ENCODE data around the gene HORMAD2.
"Not testable (repeated sequence)": the region's sequence is repeated elsewhere in the genome, so short reads cannot be mapped to it uniquely, and the experiment has no call there.

HORMAD2 gene

GRCh38 chr22:30206944-30207343 lies 126.7 kb downstream of the HORMAD2 start:
- no peak for DNase-seq (ENCODE audit: low read depth in 2 of 2, low spot score in 1 of 2)

DNA sequence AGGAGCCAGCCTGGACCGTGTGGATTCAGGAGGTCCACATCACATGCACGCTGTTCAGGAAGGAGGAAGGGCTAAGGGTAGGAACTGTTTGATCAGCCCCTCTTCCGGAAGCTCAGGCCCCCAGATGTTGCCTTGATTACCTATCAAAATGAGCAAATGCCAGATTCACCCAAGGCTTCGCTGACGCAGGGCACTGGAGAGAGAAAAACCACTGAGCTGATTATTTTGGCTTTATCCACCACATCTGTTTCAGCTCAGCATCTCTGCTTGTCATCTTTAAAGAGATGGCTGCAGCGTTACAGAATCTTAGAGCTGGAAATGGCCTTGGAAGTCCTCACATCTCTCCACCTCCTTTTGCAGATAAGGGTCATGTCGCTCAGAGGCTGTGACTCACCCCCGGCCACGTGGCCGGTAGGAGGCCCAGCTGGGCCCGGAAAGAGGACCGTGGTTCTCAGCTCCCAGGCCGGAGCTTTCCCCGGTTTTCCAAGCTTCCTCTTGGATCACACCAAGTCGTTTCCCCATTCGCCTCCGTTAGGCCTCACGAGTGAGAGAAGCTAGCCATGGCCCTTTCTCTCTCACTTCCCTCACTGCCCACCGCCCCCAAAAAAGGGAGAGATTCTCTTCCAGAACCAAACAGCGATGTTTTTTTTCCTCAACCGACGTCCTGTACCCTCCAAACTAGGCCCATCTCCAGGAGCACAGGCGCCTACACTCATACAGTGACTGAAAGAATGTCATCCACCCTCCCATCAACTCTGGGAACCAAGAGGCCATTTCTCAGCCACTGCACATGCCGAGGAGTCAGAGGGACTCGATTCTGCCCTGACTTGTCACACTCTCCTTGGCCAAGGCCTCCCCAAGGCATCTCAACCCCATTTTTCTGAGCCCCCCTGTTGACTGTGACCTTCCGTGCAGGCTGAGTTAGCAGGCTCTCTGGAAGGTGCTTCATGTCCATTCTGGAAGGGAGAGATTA lies 128.7 kb downstream of the HORMAD2 start:
- no peak for DNase-seq (ENCODE audit: low read depth in 2 of 2, low spot score in 1 of 2)

GRCh38 chr22:30209642-30210041 lies 129.4 kb downstream of the HORMAD2 start:
- DNase-seq (ENCODE audit: low read depth in 2 of 2, low spot score in 1 of 2), result no peak

- no peak for DNase-seq (ENCODE audit: low read depth in 2 of 2, low spot score in 1 of 2)
These were observed 130.1 kb downstream of the HORMAD2 start for GRCh38 chr22:30210235-30210909.

- DNase-seq (ENCODE audit: low read depth in 2 of 2, low spot score in 1 of 2), result no peak
These were observed 131.0 kb downstream of the HORMAD2 start for GRCh38 chr22:30211124-30211820.

- no peak for DNase-seq (ENCODE audit: low read depth in 2 of 2, low spot score in 1 of 2)
These were observed 132.2 kb downstream of the HORMAD2 start for GRCh38 chr22:30212363-30212995.

- no peak for DNase-seq (ENCODE audit: low read depth in 2 of 2, low spot score in 1 of 2)
These were observed 132.8 kb downstream of the HORMAD2 start for GRCh38 chr22:30212996-30213441.

DNA sequence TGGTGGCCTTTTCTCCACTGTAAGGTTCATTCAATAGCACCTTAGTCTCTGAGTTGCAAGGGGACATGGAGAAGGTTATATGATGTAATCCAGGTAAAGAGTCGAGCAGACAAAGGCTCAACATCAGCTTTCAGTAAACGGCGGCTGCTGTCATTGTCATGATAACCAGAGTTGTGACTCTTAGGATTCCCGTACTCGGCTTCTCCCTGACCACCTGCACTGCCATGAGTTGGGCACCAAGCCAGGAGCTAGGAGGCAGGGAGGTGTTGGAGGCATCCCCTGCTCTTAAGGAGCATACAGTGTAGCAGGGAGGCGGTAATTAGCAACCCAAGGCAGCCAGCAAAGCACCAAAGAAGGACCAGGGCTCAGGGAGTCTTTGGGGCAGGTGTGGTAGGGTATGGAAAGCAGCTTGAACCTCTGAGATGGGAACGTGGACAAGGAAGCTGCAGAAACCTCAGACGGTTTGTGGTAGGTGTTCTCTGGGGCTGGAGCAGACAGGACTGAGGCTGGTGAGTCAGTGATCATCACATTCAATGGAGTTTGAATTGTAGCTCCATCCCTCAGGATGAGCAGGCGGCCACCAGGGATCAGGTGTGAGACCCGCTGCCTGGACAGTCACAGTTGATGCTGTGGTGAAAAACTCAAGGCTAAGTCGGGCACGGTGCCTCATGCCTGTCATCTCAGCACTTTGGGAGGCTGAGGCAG lies 134.6 kb downstream of the HORMAD2 start:
- no peak for DNase-seq (ENCODE audit: low read depth in 2 of 2, low spot score in 1 of 2)

GRCh38 chr22:30216272-30216671 lies 136.0 kb downstream of the HORMAD2 start:
- DNase-seq (ENCODE audit: low read depth in 2 of 2, low spot score in 1 of 2), result not testable (repeated sequence)

DNA sequence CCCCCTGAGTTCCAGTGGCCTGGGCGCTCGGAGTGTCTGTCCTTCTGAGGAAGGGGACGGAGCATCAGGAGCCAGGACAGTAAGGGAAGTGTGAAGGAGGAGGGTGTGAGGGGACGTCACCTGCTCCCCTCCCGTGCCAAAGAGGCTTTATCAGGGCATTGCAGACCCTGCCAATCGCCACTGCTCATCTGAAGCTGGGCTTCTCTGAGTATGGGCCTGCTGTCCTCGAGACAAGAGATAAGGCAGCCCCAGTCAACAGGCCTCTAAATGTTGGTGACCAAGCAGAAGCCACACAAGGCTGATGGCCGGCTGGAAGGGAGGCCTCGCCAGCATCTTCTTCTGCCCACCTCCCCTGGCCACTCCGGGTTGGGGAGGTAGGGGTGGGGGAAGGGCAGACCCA lies 136.4 kb downstream of the HORMAD2 start:
- no peak for DNase-seq (ENCODE audit: low read depth in 2 of 2, low spot score in 1 of 2)

- no peak for DNase-seq (ENCODE audit: low read depth in 2 of 2, low spot score in 1 of 2)
These were observed 137.7 kb downstream of the HORMAD2 start for GRCh38 chr22:30217698-30218560.

DNA sequence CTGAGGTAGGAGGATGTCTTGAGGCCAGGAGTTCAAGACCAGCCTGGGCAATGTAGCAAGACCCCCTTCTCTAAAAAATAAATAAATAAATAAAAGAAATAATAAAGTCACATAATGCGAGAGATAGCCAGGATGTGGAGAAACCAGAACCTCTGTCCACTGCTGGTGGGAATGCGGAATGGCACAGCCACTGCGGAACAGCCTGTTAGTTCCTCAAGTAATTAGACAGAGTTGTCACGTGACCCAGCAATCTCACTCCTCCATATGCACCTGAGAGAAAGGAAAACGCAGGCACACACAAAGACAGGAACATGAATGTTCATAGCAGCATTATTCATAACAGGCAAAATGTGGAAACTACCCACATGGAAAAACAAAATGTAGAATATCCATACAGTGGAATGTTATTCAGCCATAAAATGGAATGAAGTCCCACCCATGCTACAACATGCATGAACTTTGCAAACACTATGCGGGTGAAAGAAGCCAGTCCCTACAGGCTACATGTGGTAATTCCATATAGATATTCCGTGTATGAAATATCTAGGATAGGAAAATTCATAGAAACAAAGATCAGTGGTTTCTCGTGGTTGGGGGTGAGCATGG lies 138.9 kb downstream of the HORMAD2 start:
- DNase-seq (ENCODE audit: low read depth in 2 of 2, low spot score in 1 of 2), result no peak

- DNase-seq (ENCODE audit: low read depth in 2 of 2, low spot score in 1 of 2), result no peak
These were observed 139.5 kb downstream of the HORMAD2 start for GRCh38 chr22:30219668-30220278.

- no peak for DNase-seq (ENCODE audit: low read depth in 2 of 2, low spot score in 1 of 2)
These were observed 140.2 kb downstream of the HORMAD2 start for GRCh38 chr22:30220338-30221012.

DNA sequence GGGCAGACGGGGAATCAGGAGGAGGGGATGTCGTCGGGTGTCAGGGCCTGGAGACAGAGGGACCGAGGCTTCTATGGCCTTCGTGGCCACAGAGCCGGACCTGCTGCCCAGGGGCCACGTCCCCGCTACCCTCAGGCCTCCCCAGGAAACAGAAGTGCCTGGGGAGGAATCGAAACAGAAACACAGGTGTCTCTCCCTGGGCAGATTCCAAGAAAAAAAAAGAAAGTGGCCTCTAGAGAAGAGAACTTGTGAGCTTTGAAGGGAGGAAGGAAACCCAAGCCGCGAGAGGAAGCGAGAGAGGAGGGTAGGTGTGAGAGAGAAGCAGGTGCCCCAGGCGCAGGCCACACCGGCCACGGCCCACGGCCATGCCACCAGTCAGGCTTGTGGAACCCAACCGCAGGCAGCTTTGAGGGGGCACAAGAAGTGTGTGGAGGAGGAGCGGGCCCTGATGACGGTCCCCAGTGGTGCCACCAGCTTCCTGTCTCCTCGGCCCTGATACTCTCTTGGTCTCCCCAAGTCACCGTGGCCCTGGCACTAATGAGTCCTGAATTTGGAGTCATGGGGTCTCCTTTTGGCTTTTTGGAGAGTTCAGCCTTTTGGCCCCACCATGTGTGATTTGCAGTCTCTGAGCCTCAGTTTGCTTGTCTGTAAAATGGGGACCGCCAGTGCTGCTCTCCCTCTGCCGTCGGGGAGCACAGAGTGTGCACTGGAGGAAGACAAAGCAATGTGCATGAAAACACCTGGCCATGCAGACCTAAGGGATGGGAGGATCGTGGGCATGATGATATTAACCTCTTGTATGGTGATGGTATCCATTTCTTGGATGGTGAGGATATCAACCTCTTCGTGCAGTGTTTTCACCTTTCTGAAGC lies 141.1 kb downstream of the HORMAD2 start:
- peak; percentile 32 to 46 for DNase-seq (ENCODE audit: low read depth in 2 of 2, low spot score in 1 of 2)

DNA sequence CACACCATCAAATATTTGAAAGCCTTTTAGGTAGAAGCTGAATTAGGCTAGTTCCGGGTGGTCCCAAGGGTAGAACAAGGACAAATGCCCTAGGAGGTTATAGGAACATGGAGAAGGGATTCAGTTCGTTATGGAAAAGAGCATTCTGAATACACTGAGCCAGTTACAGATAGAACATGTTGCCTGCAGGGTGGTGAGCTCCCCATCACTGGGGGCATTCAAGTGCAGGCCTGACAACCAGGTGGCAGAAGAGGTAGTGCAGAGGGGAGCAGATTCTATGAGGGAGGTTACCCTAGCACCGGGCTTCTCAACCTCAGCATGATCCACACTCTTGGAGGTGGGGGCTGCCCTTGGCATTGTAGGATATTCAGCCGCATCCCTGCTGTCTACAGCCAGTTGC lies 142.1 kb downstream of the HORMAD2 start:
- no peak for DNase-seq (ENCODE audit: low read depth in 2 of 2, low spot score in 1 of 2)

- no peak for DNase-seq (ENCODE audit: low read depth in 2 of 2, low spot score in 1 of 2)
These were observed 143.0 kb downstream of the HORMAD2 start for GRCh38 chr22:30223303-30223702.

Measured in stimulated activated CD8-positive, alpha-beta memory T cell treated with anti-CD3 and anti-CD28 coated beads, Interleukin-4, amount 100 ng/mL, for 4 hours (primary cell).